ENCODE data around the gene TTR.

The TTR gene

DNA sequence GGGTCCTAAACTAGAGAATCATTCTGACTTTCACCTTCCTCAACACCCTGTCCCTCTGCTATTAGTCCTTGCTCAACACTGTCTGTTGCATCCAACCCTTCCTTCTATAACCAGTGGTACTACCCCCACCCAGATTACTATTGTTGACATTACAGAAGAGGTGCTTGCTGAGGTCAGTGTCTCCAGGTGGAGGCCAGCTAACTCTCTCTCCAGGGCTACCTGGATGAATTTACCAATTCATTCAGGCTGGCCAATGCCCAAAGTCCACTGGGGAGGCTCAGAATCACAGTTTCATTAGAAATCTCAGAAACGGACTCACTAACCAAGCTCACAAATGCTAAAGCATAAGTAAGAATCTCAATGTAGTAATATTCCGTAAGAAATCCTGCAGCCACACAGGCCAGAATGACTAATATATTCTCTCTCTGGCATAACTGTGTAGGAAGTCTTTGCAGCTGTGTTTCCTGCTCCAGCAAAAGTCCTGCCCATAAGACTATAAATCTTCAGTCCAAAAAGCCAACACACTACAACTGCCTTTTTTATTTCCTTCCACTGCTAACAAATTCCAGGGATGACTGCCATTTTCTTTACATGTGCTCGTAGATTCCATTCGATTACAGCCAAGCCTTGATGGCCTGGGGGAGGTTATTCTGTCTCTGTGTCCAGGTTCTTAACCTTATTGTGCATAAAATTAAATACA is 10.0 kb upstream of the TTR start:
- DNase-seq, result no peak

DNA sequence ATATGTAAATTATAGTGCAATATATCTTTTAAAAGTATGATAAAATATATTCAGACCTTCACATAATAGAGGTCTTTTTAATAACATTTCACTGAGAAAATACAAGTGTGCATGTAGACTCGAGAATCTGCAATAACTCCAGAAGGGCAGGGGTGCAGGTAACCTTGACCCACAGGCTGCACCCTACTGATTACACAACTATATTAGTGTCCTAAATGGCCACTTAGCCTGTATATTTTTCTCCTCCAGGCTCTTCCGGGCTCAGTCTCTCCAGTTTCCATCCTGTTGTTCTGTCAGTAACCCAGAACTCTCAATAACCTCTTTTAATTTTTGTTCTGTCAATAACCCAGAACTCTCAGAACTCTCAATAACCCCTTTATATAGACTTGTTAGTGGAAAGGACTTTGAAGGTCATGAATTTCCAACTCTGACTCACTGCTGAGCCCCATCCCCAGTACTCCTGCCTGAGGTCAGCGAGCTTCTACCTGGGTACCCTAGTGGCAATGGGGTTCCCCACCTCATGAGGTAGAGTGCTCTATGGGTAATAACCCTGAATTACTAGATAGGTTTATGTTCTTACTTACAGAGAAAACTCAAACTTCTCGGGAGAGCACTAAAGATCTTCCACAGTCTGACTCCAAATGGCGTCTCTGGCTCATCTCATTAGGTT is 8.4 kb upstream of the TTR start:
- DNase-seq, result no peak

DNA sequence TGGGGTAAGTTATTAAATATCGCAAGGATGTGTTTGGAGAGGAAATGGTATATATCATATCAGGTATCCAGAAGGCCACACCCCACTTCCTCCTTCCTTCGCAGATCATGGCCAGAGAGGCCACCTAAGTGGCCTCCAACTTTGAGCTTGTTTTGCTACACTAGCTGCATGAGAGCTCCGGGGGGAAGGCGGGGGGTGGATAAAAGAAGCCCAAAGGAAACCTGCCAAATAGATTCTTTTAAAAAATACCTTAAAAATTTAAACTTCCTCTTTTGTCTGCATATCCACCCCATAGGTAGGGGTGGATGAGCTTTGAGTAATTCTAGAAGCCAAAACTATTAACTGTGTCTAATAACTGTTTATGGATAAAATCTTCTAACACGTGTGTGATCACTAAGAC is 5.7 kb upstream of the TTR start:
- no peak for DNase-seq

DNA sequence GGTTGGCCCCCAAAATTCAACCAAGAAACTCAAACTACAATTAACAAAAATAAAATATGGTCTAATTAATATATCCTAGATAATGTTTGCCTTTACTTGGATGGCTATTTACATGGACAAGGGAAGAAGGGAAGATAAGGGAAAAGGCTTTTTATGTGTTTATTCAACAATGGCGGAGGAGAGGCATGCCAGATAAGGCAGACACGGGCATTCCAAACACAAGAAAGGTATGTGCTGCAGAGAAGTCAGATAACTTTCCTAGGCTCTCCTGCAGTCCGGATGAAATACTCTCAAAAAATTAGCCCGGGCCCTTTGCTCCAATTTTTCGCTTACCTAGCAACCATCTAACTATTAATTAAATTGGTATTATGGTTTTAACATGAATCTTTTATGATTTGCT is 5.1 kb upstream of the TTR start:
- DNase-seq, result no peak

DNA sequence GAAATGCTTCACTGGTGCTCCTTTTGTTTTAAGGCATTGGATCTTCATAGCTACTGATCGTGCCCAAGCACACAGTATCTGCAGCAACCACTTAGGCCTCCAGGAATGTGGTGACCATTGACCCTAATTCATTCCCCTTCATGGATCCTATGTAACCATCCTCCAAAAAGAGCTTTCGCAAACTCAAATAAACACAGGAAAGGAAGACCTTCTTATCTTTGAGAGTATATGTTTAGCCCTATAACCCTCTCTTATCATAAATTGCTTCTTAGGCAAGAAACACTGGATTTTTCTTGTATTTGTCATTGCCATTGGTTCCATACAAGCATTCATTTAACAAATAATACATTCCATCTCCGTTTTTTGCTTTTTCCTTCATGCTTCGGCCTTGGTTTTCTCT is 4.1 kb upstream of the TTR start:
- no peak for DNase-seq

DNA sequence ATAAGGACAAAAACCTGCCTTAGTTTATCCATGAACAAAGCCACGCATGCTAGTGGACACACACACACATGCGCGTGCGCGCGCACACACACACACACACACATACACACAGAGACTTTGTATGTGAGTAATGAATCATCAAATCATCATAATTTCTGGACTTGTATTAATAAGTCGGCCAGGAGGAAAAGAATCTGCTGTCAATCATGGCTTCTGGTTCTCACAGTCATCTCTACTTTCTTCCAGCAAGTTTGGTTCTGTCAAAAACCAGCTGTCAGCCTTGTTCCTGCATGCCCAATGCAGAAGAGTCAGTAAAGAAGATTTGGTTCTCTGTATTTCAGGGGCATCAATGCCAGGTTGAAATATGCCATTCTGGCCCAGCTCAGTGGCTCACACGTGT is 1.1 kb upstream of the TTR start:
- no peak for DNase-seq

DNA sequence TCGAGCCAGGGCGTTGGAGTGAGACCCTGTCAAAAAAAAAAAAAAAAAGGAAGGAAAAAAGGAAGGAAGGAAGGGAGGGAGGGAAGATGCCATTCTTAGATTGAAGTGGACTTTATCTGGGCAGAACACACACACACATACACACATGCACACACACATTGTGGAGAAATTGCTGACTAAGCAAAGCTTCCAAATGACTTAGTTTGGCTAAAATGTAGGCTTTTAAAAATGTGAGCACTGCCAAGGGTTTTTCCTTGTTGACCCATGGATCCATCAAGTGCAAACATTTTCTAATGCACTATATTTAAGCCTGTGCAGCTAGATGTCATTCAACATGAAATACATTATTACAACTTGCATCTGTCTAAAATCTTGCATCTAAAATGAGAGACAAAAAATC is 564 bp upstream of the TTR start:
- no peak for DNase-seq

DNA sequence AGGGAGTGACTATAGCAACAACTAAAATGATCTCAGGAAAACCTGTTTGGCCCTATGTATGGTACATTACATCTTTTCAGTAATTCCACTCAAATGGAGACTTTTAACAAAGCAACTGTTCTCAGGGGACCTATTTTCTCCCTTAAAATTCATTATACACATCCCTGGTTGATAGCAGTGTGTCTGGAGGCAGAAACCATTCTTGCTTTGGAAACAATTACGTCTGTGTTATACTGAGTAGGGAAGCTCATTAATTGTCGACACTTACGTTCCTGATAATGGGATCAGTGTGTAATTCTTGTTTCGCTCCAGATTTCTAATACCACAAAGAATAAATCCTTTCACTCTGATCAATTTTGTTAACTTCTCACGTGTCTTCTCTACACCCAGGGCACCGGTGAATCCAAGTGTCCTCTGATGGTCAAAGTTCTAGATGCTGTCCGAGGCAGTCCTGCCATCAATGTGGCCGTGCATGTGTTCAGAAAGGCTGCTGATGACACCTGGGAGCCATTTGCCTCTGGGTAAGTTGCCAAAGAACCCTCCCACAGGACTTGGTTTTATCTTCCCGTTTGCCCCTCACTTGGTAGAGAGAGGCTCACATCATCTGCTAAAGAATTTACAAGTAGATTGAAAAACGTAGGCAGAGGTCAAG is 955 bp downstream of the TTR start:
- DNase-seq, result no peak

DNA sequence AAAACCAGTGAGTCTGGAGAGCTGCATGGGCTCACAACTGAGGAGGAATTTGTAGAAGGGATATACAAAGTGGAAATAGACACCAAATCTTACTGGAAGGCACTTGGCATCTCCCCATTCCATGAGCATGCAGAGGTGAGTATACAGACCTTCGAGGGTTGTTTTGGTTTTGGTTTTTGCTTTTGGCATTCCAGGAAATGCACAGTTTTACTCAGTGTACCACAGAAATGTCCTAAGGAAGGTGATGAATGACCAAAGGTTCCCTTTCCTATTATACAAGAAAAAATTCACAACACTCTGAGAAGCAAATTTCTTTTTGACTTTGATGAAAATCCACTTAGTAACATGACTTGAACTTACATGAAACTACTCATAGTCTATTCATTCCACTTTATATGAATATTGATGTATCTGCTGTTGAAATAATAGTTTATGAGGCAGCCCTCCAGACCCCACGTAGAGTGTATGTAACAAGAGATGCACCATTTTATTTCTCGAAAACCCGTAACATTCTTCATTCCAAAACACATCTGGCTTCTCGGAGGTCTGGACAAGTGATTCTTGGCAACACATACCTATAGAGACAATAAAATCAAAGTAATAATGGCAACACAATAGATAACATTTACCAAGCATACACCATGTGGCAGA is 3.6 kb downstream of the TTR start:
- DNase-seq, result no peak

DNA sequence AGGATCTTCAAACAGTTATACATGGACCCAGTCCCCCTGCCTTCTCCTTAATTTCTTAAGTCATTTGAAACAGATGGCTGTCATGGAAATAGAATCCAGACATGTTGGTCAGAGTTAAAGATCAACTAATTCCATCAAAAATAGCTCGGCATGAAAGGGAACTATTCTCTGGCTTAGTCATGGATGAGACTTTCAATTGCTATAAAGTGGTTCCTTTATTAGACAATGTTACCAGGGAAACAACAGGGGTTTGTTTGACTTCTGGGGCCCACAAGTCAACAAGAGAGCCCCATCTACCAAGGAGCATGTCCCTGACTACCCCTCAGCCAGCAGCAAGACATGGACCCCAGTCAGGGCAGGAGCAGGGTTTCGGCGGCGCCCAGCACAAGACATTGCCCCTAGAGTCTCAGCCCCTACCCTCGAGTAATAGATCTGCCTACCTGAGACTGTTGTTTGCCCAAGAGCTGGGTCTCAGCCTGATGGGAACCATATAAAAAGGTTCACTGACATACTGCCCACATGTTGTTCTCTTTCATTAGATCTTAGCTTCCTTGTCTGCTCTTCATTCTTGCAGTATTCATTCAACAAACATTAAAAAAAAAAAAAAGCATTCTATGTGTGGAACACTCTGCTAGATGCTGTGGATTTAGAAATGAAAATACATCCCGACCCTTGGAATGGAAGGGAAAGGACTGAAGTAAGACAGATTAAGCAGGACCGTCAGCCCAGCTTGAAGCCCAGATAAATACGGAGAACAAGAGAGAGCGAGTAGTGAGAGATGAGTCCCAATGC is 4.6 kb downstream of the TTR start:
- no peak for DNase-seq

DNA sequence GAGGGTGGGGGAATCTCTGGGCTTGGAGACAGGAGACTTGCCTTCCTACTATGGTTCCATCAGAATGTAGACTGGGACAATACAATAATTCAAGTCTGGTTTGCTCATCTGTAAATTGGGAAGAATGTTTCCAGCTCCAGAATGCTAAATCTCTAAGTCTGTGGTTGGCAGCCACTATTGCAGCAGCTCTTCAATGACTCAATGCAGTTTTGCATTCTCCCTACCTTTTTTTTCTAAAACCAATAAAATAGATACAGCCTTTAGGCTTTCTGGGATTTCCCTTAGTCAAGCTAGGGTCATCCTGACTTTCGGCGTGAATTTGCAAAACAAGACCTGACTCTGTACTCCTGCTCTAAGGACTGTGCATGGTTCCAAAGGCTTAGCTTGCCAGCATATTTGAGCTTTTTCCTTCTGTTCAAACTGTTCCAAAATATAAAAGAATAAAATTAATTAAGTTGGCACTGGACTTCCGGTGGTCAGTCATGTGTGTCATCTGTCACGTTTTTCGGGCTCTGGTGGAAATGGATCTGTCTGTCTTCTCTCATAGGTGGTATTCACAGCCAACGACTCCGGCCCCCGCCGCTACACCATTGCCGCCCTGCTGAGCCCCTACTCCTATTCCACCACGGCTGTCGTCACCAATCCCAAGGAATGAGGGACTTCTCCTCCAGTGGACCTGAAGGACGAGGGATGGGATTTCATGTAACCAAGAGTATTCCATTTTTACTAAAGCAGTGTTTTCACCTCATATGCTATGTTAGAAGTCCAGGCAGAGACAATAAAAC is 6.5 kb downstream of the TTR start:
- no peak for DNase-seq

DNA sequence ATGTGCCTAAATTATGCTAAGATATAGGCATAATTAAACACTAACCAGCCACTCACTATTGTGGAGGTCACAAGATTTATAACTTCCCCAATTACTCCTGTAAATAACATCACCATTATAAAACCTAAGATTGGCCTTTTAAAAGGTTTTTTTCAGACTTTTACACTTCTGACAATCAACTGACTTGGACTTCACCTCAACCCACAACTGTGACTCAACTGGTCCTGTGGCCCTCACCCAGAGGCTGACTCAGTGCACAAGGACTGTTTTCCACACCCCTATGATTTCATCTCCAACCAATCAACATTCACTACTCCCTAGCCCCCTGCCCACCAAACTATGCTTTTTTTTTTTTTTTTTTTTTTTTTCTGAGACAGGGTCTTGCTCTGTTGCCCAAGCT is 11.6 kb downstream of the TTR start:
- no peak for DNase-seq

DNA sequence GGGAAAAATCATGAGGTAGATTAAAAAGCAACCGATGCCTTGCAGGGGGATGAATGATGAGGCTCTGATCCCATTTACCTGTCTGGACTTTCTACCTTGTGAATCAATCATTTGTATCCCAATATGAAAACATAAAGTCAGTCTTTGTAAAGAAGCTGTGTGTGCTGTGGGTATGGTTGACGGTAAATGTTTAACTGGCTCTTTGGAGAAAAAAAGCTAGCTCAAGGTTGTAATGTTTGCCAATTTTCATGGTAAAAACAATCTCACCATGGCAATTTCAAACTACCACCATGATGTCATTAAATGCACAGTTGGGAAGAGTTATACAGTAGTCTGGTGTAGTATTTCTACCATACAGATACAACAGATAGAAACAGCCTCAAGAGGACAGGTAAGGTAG is 14.6 kb downstream of the TTR start:
- no peak for DNase-seq

DNA sequence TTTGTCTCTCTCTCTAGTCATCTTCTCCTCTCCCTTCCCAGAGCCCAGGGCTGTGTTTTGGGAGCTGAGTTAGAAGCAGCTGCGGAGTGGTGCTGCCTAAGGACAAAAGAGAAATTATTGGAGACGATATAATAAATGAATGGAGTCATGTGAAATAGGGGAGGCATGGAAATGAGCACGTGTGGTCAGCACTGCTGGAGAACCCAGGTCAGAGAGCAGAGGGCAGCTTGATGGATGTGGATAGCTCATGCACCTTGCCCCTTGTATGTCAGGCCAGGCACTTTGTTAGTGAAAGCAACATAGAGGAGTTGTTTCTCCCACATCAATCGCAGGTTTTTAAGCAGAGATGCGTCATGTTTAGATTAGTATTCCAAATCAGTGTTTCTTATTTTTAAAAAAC is 15.7 kb downstream of the TTR start:
- no peak for DNase-seq

DNA sequence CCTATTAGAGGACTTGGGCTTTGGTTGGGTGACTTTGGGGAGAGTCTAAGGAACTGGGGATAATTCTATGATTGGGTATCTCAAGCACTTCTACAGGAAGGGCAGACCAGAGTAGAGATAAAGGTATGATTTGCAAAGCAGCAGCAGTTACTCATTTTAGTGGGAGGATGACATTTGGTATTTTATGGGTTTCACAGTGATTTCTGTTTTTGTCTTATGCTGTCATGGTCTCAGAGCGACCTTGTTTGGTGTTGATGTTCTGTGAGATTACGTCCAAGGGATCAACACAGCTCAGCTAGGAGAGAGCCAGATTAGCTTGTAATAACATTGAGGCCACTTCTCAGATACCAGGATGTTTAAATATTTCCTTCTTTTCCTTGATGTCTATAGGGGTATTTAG is 18.2 kb downstream of the TTR start:
- DNase-seq, result no peak

DNA sequence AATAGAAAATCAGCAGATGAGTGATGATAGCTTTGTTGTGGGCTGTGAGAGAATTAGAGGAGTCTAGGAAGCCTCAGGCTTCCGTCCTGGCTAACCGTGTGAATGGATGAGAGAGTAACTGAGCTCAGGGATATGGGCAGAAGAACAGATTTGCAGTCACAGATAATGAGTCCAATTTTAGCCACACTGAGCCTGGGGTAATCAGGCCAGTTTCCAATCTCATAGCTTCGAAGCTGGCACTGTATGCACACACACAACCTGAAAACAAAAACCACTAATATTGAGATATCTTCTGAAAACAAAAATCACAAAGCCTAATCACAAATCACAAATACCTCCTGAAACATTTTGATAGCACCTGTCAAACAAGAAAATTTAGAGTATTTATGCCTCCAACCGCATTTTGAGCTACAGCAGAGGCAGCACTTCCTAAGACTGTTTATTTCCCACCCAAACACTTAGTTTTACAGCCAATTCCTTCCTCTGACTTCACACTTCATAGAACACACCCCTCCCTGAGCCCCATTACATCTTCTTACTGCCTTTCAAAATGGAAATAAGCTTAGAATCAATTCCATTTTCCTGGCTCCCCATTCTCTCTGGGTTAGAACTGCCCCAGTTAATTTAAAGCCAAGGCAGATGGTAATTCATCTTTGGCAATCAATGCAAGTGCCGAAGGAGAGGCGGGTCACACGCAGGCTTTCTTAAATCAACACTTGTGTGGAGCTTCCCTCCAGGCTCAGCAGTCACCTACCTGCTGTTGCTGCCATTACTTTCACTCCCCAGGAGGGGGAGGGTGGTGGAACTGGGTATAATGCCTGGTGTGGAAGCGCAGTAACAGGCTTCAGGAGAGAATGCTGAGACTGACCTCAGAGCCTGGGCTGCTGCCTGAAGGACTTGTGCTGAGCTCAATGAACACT is 18.9 kb downstream of the TTR start:
- no peak for DNase-seq

DNA sequence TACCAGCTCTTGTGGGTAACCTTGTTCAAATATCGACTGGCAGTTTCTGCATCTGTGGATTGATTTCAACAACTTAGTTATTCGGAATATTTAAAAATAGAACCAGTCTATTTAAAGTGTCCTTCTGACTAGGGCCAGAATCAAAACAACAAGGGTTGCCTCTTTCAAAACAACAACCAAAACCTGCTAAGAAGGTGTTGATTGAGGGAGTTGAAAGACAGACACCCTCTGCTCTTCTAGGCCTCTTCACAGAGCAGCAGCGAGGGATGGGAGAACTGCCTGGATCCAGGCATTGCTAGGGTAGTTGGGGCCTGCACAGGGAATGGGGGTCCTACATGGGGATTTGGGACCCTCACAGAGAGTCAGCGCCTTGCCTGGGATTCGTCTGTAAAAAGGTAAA is 19.8 kb downstream of the TTR start:
- no peak for DNase-seq

DNA sequence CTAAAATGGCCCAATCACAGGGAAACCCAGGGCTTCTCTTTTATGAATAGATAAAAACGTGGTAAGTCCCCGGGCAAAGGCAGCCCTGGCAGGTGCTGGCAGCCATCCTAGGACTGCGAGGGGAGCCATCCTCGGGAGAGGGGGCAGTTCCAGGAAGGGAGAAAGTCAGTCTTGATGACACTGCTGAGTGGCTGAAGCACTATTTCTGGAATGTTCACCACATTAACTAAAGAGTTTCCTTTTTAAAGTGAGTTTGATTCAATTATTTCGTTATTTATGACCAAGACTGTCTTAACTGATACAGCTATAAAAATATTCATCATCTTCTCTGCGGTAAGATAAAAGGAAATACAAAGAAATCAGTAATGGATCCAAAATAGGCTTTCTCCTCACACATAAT is 20.4 kb downstream of the TTR start:
- DNase-seq, result no peak

DNA sequence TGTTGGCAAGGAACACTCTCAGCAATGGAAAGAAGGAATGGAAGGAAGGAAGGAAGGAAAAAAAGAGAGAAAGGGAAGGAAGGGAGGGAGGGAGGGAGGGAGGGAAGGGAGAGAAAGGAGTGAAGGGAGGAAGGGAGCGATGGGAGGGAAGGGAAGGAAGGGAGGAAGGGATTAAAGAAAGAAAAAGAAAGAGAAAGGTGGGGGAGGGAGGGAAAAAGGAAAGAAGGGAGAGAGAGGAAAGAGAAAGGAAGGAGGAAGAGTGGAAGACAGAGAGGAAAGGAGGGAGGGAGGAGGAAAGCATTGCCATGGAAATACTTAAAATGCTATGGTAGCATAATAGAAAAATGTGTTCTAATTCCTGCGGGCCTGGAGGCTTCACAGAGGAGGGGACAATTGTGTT is 22.4 kb downstream of the TTR start:
- DNase-seq, result no peak

DNA sequence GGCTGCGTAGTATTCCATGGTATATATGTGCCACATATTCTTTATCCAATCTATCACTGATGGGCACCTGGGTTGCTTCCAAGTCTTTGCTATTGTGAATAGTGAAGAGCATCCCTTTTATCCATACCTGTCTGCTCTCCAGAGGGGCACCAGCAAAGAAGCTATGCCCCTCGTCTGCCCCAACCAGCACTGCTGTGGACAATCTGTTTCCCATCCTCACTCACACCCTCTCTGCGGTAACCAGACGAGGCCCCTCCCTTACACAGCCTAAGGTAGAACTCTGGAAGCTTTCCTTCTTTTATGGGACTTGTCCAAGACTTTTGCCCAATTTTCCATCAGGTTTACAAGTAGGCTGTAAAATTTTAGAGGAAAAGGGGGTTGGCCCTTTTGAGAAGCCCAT is 24.9 kb downstream of the TTR start:
- DNase-seq, result no peak

DNA sequence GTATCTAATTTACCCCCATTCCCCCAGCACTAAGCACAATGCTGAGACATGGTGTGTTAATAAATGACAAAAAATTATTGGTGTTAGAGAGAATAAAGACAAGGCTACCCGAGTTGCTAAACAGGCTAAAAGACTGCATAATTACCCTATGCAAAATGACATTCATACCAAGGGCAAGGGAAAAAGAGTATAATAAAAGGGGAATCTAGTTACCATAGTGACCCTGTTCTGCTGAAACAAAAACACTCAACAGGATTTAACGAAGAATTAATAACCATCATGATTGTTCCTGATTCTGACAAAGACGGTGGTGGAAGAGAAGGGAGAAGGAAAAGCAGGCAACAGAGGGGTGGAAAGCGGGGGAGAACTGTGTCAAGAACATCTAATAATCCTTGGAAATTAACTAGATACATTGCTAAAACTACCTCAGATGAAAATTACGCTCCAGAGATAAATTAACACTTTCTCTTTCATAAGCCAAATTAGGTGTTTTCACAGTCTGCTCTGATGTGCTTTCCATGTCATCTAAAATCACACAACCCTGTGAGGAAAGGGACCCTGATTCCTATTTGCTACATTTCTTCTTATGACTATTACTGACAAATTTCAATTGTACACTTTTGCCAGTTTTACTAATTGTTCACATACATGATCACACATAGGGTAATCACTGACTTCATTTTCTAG is 25.5 kb downstream of the TTR start:
- DNase-seq, result no peak
